ENCODE measurements around the gene PGAM1. TPM values are rescaled to one million over a fixed set of nuclear protein-coding genes. Genes with fewer than 3 reads are reported as not detected.

The PGAM1 gene
- 192 TPM for polyA plus RNA-seq

GRCh38 chr10:97425964-97426775 lies at the start of gene PGAM1:
Gene PGAM1 (plus strand): TSS chr10:97426191. CDS start chr10:97426308, 117 bp downstream.
- Mint-ChIP-seq H3K36me3 (no peaks in the 10 kb centered on the region), H3K4me1 (peaks cover 12 to 24% (median 22%) of the 10 kb centered on the region in 3 donors), H3K27me3 (no peaks in the 10 kb centered on the region), H3K27ac (peak within 1 kb of the TSS; percentile 61 to 98 (median 95)), H3K9me3 (no peaks in the 10 kb centered on the region), H3K4me3 (peak within 1 kb of the TSS; percentile 72 to 94 (median 91))

- Mint-ChIP-seq H3K4me1 (no peaks in the 10 kb centered on the region), H3K36me3 (peaks cover 14% of the 10 kb centered on the region), H3K27ac (no peak overlapping the region), H3K27me3 (no peaks in the 10 kb centered on the region), H3K9me3 (no peaks in the 10 kb centered on the region), H3K4me3 (peak overlapping the region in 1 of 4 donors; percentile 6)
Observed at GRCh38 chr10:97376413-97376812, 49.6 kb upstream of the PGAM1 start.

- Mint-ChIP-seq H3K27ac (peak overlapping the region in 1 of 3 donors; percentile 45), H3K27me3 (no peaks in the 10 kb centered on the region), H3K9me3 (no peaks in the 10 kb centered on the region), H3K36me3 (peaks cover 11% of the 10 kb centered on the region), H3K4me3 (no peak overlapping the region), H3K4me1 (no peaks in the 10 kb centered on the region)
Observed at GRCh38 chr10:97378933-97379921, 46.8 kb upstream of the PGAM1 start.

GRCh38 chr10:97380516-97380915 lies 45.5 kb upstream of the PGAM1 start:
- no peaks in the 10 kb centered on the region for H3K27me3 Mint-ChIP-seq
- no peak overlapping the region for H3K4me3 Mint-ChIP-seq
- peak overlapping the region in 2 of 3 donors; percentile 50 to 73 for H3K27ac Mint-ChIP-seq
- H3K36me3 Mint-ChIP-seq: peaks cover 8% of the 10 kb centered on the region
- H3K9me3 Mint-ChIP-seq: no peaks in the 10 kb centered on the region
- no peaks in the 10 kb centered on the region for H3K4me1 Mint-ChIP-seq

GRCh38 chr10:97381626-97382025 lies 44.4 kb upstream of the PGAM1 start:
- H3K36me3 Mint-ChIP-seq: peaks cover 5% of the 10 kb centered on the region
- no peaks in the 10 kb centered on the region for H3K27me3 Mint-ChIP-seq
- no peaks in the 10 kb centered on the region for H3K9me3 Mint-ChIP-seq
- peak overlapping the region in 1 of 3 donors; percentile 73 for H3K27ac Mint-ChIP-seq
- no peaks in the 10 kb centered on the region for H3K4me1 Mint-ChIP-seq
- no peak overlapping the region for H3K4me3 Mint-ChIP-seq

GRCh38 chr10:97383159-97383558 lies 42.8 kb upstream of the PGAM1 start:
- Mint-ChIP-seq H3K4me1 (no peaks in the 10 kb centered on the region), H3K4me3 (no peak overlapping the region), H3K36me3 (peaks cover 4% of the 10 kb centered on the region), H3K27ac (peak overlapping the region in 1 of 3 donors; percentile 35), H3K9me3 (no peaks in the 10 kb centered on the region), H3K27me3 (no peaks in the 10 kb centered on the region)

GRCh38 chr10:97384156-97384555 lies 41.8 kb upstream of the PGAM1 start:
- H3K4me3 Mint-ChIP-seq: no peak overlapping the region
- H3K4me1 Mint-ChIP-seq: no peaks in the 10 kb centered on the region
- no peaks in the 10 kb centered on the region for H3K9me3 Mint-ChIP-seq
- H3K36me3 Mint-ChIP-seq: peaks cover 4% of the 10 kb centered on the region
- no peak overlapping the region for H3K27ac Mint-ChIP-seq
- H3K27me3 Mint-ChIP-seq: no peaks in the 10 kb centered on the region

GRCh38 chr10:97384641-97385040 lies 41.4 kb upstream of the PGAM1 start:
- no peak overlapping the region for H3K4me3 Mint-ChIP-seq
- no peaks in the 10 kb centered on the region for H3K27me3 Mint-ChIP-seq
- H3K27ac Mint-ChIP-seq: no peak overlapping the region
- H3K9me3 Mint-ChIP-seq: no peaks in the 10 kb centered on the region
- H3K4me1 Mint-ChIP-seq: no peaks in the 10 kb centered on the region
- peaks cover 2% of the 10 kb centered on the region for H3K36me3 Mint-ChIP-seq

- H3K36me3 Mint-ChIP-seq: peaks cover 4% of the 10 kb centered on the region
- no peaks in the 10 kb centered on the region for H3K4me1 Mint-ChIP-seq
- H3K27ac Mint-ChIP-seq: peak overlapping the region in 2 of 3 donors; percentile 28 to 45
- no peaks in the 10 kb centered on the region for H3K27me3 Mint-ChIP-seq
- H3K4me3 Mint-ChIP-seq: no peak overlapping the region
- H3K9me3 Mint-ChIP-seq: no peaks in the 10 kb centered on the region
Observed at GRCh38 chr10:97385565-97385964, 40.4 kb upstream of the PGAM1 start.

- Mint-ChIP-seq H3K4me3 (no peak overlapping the region), H3K4me1 (peaks cover 0 to 2% (median 0%) of the 10 kb centered on the region in 3 donors), H3K9me3 (no peaks in the 10 kb centered on the region), H3K27ac (peak overlapping the region in 2 of 3 donors; percentile 66 to 69), H3K27me3 (no peaks in the 10 kb centered on the region), H3K36me3 (peaks cover 3% of the 10 kb centered on the region)
Observed at GRCh38 chr10:97388152-97388551, 37.8 kb upstream of the PGAM1 start.

GRCh38 chr10:97390091-97390490 lies 35.9 kb upstream of the PGAM1 start:
- Mint-ChIP-seq H3K4me1 (peaks cover 0 to 5% (median 2%) of the 10 kb centered on the region in 3 donors), H3K9me3 (no peaks in the 10 kb centered on the region), H3K4me3 (no peak overlapping the region), H3K27ac (peak overlapping the region in 1 of 3 donors; percentile 64), H3K27me3 (no peaks in the 10 kb centered on the region), H3K36me3 (peaks cover 3% of the 10 kb centered on the region)

GRCh38 chr10:97393034-97393573 lies 32.9 kb upstream of the PGAM1 start:
- peaks cover 5 to 6% (median 5%) of the 10 kb centered on the region in 3 donors for H3K4me1 Mint-ChIP-seq
- no peaks in the 10 kb centered on the region for H3K27me3 Mint-ChIP-seq
- no peak overlapping the region for H3K4me3 Mint-ChIP-seq
- H3K9me3 Mint-ChIP-seq: no peaks in the 10 kb centered on the region
- H3K36me3 Mint-ChIP-seq: peaks cover 3% of the 10 kb centered on the region
- H3K27ac Mint-ChIP-seq: peak overlapping the region in 1 of 3 donors; percentile 56

- Mint-ChIP-seq H3K27ac (peak overlapping the region in 1 of 3 donors; percentile 64), H3K9me3 (no peaks in the 10 kb centered on the region), H3K36me3 (peaks cover 1% of the 10 kb centered on the region), H3K4me1 (peaks cover 12 to 14% (median 14%) of the 10 kb centered on the region in 3 donors), H3K27me3 (no peaks in the 10 kb centered on the region), H3K4me3 (no peak overlapping the region)
Observed at GRCh38 chr10:97396056-97396455, 29.9 kb upstream of the PGAM1 start.

GRCh38 chr10:97399843-97400545 lies 26.0 kb upstream of the PGAM1 start:
- Mint-ChIP-seq H3K4me1 (peaks cover 13 to 18% (median 14%) of the 10 kb centered on the region in 3 donors), H3K9me3 (no peaks in the 10 kb centered on the region), H3K36me3 (no peaks in the 10 kb centered on the region), H3K27ac (peak overlapping the region; percentile 83 to 99 (median 98)), H3K4me3 (peak overlapping the region; percentile 87 to 99 (median 97)), H3K27me3 (no peaks in the 10 kb centered on the region)

Data from IgD-negative memory B cell (primary cell).